Measurements from ENCODE around the gene ARMC8.

ARMC8 gene

DNA sequence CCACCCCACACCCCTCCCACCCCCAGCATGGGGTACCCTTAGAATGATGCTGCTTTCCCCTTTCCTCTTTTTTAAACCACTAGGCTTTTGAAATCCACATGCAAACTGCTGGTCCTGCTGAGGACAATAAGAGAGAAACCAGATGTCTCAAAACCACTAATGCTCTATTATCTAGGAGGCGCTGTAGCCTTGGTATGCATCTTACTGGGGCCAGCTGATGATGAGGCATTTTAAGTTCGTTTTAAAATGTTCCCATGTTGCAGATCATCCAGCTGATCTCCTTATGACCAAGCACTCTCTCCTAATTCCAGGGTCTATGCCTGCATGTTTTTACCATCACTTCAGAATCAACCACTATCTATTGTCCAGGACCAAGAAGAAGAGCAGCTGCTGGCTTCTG, 141.2 kb downstream of the ARMC8 start:
- no peak for DNase-seq (ENCODE audit: low read depth)
- no peak overlapping the region for H3K4me3 ChIP-seq (ENCODE audit: low read depth, low read length)

DNA sequence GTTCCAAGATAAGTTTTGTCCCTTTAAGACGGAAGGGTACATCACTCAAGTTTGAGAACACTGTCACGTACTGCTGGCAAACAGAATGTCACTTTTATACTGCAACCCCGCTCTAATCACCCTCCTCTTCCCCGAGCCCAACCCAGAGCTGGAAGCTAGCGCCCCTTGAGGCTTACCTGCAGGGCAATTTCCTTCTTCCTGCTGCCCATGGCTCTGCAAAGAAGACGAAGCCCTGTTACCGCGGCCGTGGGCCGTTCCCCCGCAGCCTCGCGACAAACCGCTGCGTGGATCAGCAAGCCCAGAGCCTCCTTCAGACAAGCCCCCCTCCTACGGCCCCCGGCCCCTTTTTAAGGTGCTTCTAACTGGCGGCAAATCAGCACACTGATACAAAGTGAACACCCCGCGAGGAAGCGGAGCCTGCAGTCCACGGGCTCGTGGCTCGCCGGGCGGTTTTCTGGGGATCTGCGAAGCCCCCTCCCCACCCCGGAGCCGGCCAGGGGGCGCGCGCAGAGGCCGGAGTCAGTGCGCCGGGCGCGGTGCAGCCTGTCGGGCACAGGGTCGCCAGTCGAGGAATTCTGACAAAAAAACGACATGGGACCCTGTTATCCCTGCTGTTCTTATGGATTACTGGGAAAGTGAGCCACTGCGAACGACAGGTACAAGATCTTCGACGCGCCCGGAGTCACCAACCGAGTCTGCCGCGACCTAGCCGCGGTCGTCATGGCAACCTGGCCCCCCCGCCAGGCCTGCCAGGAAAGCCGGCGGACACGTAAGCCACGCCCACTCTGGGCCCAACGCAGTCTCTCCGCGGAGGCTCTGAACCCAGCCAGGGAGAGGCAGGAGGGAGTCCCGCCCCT, 142.3 kb downstream of the ARMC8 start, which contains the start of gene NME9:
TSS of gene NME9 (minus strand) at position 725 of the 857 bp plus-strand sequence. CDS start at position 209, 516 bp downstream.
- peak; percentile 21 for DNase-seq (ENCODE audit: low read depth)
- TF ChIP-seq, protein P1, sequence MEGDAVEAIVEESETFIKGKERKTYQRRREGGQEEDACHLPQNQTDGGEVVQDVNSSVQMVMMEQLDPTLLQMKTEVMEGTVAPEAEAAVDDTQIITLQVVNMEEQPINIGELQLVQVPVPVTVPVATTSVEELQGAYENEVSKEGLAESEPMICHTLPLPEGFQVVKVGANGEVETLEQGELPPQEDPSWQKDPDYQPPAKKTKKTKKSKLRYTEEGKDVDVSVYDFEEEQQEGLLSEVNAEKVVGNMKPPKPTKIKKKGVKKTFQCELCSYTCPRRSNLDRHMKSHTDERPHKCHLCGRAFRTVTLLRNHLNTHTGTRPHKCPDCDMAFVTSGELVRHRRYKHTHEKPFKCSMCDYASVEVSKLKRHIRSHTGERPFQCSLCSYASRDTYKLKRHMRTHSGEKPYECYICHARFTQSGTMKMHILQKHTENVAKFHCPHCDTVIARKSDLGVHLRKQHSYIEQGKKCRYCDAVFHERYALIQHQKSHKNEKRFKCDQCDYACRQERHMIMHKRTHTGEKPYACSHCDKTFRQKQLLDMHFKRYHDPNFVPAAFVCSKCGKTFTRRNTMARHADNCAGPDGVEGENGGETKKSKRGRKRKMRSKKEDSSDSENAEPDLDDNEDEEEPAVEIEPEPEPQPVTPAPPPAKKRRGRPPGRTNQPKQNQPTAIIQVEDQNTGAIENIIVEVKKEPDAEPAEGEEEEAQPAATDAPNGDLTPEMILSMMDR (IDR thresholded peaks at IDR 0.05; ENCODE audit: low read depth, low read length, missing control alignments) = peak; percentile 80
- H3K4me3 ChIP-seq (ENCODE audit: low read depth, low read length) = peak within 1 kb of the TSS; percentile 35

More for the DNA sequence above, 141.2 kb downstream of the ARMC8 start:
- TF ChIP-seq, protein P1 (IDR thresholded peaks at IDR 0.05; ENCODE audit: low read depth, low read length, missing control alignments) = peak; percentile 32

DNA sequence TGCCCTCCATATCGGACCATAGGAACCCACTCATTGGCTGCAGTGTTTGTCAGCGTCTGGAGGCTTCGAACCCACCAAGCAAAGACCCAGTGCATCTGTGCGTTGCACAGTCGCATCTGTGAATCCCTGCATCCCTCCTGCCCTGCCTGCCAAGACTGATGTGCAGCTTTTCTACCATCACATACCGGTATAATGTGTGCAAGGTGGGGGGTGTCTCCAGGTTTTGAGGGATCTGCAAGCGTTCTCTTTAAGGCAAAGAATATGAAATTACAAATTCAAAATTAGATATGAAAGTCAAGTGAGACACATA, 142.8 kb downstream of the ARMC8 start:
- DNase-seq (ENCODE audit: low read depth) = no peak
- TF ChIP-seq, protein P1 (IDR thresholded peaks at IDR 0.05; ENCODE audit: low read depth, low read length, missing control alignments) = no peak
- peak overlapping the region; percentile 35 for H3K4me3 ChIP-seq (ENCODE audit: low read depth, low read length)

DNA sequence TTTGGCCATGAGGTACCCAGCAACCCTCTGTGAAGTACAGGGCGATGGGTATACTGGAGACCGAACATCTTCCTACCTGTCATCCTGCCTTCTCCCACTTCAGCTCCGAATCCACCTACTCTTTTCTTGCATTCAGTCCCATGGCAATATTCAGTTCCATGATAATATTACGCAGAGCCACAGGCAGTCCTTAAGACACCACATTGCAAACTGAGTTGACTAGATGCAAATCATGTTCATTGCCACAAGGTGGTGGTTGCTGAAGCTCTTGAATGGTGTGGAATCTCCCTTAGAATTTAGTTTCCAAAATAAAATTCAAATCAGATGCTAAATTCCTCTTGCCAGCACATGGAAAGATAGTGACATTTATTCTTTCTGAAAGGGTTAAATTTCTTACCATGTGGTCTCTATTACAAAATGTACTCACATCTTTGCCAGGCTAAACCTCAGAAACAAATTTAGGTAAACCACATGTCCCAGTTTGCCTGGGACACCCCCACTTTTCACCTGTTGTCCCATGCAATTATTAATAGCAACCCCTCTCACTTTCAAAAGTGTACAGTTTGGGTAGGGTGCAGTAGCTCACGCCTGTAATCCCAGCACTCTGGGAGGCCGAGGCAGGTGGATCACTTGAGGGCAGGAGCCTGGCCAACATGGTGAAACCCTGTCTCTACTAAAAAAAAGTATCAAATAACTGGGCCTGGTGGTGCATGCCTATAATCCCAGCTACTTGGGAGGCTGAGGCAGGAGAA, 144.2 kb downstream of the ARMC8 start:
- DNase-seq (ENCODE audit: low read depth) = no peak
- H3K4me3 ChIP-seq (ENCODE audit: low read depth, low read length) = no peak overlapping the region
- TF ChIP-seq, protein P1 (IDR thresholded peaks at IDR 0.05; ENCODE audit: low read depth, low read length, missing control alignments) = peak; percentile 16

DNA sequence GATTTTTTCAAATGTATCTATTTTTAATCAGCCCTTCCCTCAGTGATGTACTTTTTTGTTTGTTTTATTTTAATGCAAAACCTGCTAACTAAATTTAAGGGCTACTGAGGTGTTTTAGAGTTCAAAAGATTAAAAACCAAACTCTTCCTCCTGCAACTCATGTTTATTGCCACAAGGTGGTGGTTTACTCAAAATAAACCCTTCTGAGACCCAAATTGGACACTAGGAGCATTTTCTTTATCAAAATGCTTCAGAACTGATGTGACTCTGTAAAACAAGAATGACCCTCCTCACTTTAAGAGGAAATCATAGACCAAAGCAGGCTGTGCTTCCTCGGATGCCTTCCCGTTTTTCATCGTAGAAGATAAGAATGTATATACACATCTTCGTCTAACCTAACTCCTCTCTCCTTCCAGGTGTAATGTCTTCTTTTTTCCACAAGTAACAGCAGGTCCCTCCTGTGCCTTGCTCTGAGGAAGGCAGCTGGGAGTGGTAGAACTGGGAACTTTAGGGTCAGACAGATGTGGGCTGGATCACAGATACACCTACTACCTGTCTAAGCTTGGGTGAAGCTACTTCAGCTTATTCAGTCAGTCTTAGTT, 145.5 kb downstream of the ARMC8 start:
- TF ChIP-seq, protein P1 (IDR thresholded peaks at IDR 0.05; ENCODE audit: low read depth, low read length, missing control alignments) = peak; percentile 40
- DNase-seq (ENCODE audit: low read depth) = no peak
- H3K4me3 ChIP-seq (ENCODE audit: low read depth, low read length) = no peak overlapping the region

DNA sequence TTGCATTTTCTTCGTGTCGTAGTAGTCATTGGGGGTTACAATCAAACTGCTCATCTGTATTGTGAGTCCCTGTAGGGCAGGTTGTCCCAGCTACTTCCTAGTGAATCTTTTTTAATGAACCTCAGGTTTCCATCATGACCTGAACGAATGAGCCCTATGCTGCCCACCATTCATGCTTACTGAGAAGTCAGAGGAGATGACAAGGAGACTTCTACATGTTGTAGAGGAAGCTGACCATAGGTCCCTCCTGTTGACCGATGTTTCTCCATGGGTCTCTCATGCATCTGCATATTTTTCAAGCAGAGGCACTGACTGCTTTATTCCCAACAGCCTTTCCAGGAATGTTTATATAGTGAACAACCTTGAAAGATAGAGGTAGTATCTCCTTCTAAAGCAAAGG, 147.5 kb downstream of the ARMC8 start:
- H3K4me3 ChIP-seq (ENCODE audit: low read depth, low read length) = no peak overlapping the region
- no peak for DNase-seq (ENCODE audit: low read depth)
- TF ChIP-seq, protein P1 (IDR thresholded peaks at IDR 0.05; ENCODE audit: low read depth, low read length, missing control alignments) = no peak

All from GM12864 (cell line).